GM12891 (cell line): ENCODE results near the gene ZNF302.
"Not testable (repeated sequence)": the region's sequence is repeated elsewhere in the genome, so short reads cannot be mapped to it uniquely, and the experiment has no call there.

Experiments used
- DNase-seq: peaks from one replicate; pipeline ENCODE4 v3.0.0; 2011; ENCODE audit warnings: low spot score; ENCODE audit not compliant: insufficient read length
- FAIRE-seq: peaks from 2 replicates; lab custom pipeline; 2011; peaks lifted over from hg19 to GRCh38; lab: Jason Lieb, UNC
- PAX5 ChIP-seq: IDR thresholded peaks from 2 replicates; pipeline ENCODE4 v1.6.1; 2011; ENCODE audit warnings: low read length, moderate library complexity, mild to moderate bottlenecking; ENCODE audit not compliant: insufficient read depth, severe bottlenecking
- POLR2A ChIP-seq: IDR thresholded peaks from 2 replicates; pipeline ENCODE4 v1.6.1; 2011; ENCODE audit warnings: low read depth, low read length, control low read depth
- POLR2AphosphoS5 ChIP-seq: IDR thresholded peaks from 2 replicates; pipeline ENCODE4 v1.6.1; 2011; ENCODE audit warnings: low read depth, low read length, control low read depth
- POU2F2 ChIP-seq: IDR thresholded peaks from 2 replicates; pipeline ENCODE4 v1.6.1; 2011; ENCODE audit warnings: low read depth, mild to moderate bottlenecking, control low read depth, low read length, moderate library complexity
- SPI1 ChIP-seq: IDR thresholded peaks from 2 replicates; pipeline ENCODE4 v1.6.1; 2011; ENCODE audit warnings: low read depth, low read length, control low read depth
- TAF1 ChIP-seq: IDR thresholded peaks from 2 replicates; pipeline ENCODE4 v1.6.1; 2011; ENCODE audit warnings: low read depth, low read length, control low read depth

ZNF302 gene

DNA sequence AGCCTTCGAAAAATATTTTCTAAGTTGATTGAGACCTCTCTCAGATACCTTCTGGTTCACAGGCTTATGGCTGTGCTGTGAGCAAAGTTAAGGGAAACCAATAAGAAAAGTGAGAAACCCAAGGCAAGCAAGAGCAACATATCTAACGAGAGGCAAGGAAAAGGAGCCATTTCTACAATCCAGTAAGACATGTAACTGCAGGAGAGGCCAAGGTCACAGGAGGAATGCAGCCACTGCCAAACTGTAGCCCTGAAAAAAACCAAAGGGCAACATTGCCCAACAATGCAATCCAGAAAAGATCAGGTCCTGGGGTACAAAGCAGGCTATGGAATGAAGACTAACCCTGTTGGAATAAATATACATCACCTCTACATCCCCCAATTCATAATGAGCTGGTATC is 21.8 kb upstream of the ZNF302 start:
- DNase-seq (no peak), FAIRE-seq (no peak)
- no peak for TF ChIP-seq TAF1
- no peak for TF ChIP-seq POLR2A
- TF ChIP-seq PAX5, result no peak
- TF ChIP-seq POLR2AphosphoS5, result no peak
- TF ChIP-seq SPI1, result no peak
- TF ChIP-seq POU2F2, result no peak

DNA sequence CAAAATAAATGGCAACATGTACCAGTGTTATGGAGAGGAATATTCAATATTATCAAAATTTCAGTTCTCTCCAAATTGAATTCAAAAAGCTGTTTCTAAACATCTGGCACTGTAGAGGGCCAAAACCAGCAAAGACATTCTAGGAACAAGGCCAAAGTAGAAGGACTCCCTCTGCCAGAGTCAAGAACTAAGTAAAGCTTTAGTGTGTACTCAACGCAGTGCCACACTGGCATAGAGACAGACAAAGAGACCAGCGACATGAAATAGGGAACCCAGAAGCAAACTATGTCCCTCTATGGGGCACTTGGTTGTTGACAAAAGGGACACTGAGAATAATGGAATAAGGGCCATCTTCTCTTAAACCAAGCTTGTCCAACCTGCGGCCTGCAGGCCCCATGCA is 16.1 kb upstream of the ZNF302 start:
- no peak for DNase-seq
- no peak for FAIRE-seq
- TF ChIP-seq PAX5 (no peak), TAF1 (no peak), POU2F2 (no peak), POLR2A (no peak), POLR2AphosphoS5 (no peak)

DNA sequence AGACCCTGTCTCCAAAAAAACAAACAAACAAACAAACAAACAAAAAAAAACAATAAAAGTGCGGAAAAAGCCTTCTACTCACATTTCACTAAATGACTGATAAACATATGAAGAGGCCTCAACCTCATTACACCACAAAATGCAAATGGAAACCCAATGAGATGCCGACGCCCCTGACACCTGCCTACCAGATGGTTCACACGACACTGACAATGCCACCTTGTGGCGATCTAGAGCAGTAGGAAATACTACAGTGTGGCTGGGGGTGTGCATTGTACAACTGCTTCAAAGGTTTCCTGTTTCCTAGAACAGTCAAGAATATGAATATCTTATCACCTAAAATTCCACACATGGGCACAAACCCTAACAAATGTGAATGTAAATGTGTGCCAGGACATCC is 14.6 kb upstream of the ZNF302 start:
- no peak for DNase-seq
- no peak for TF ChIP-seq POLR2AphosphoS5
- peak; percentile 44; the same call in 1 of the 2 replicates for TF ChIP-seq POU2F2
- FAIRE-seq, result peak; percentile 60

DNA sequence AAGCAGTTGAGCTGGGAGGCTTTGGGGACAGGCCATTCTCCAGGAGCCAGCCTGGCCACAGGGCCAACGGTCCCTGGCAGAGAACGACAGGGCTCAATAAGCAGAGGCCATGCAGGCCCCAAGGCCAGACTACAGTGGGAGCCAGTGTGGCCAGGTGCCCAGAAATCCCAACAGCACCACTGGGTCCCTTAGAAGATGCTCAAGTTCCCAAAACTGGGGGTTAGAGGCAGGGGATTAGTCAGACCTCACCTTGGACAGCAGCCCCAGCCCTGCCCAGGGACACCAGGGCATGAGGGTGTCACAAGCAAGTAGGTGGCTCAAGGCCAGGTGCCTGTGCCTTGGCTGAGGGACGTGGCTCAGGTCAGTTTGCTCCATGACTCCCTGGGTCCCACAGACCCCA is 13.3 kb upstream of the ZNF302 start:
- TF ChIP-seq POLR2AphosphoS5, result no peak
- no peak for TF ChIP-seq POU2F2
- no peak for TF ChIP-seq SPI1
- TF ChIP-seq PAX5, result no peak
- no peak for TF ChIP-seq POLR2A
- TF ChIP-seq TAF1, result no peak
- FAIRE-seq (no peak), DNase-seq (no peak)

DNA sequence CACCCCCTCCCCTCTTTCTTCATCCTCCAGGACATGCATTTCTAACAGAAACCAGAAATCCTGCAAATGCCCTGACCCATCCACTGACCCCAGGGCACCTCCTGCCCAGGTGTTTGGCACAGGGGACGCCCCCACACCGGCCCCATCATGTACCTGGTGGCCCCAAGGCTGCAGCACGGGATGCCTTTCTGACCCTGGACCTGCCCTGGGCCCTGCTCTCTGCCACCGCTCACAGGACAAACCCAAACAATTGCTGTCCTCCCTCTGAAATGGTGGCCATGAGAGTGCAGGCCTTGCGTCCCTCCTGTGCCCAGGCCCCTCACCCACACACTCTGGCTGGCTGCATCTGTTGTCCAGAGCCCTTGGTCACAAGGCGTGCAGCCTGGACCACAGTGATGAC is 12.6 kb upstream of the ZNF302 start:
- FAIRE-seq (no peak), DNase-seq (no peak)
- TF ChIP-seq TAF1 (no peak), SPI1 (no peak), POU2F2 (no peak), PAX5 (no peak), POLR2AphosphoS5 (no peak), POLR2A (no peak)

DNA sequence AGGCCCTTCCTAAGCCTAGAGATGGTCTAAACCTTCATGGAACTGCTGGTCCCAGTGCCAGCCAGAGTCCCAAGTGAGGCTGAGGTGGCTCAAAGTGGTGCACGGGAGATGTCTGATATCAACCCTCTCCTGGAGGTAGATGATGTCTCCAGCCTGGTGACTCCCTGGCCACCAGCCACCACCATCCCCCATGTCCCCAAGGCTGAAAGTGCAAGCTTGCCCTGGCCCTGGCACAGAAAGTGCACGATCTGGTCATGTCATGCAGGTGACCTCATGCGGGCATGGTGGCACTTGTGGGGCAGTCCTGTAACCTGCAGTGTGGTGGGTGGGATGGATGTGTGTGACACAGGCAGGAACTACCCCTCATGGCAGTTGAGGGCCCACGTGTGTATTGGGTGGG is 12.2 kb upstream of the ZNF302 start:
- not testable (repeated sequence) for FAIRE-seq, DNase-seq

DNA sequence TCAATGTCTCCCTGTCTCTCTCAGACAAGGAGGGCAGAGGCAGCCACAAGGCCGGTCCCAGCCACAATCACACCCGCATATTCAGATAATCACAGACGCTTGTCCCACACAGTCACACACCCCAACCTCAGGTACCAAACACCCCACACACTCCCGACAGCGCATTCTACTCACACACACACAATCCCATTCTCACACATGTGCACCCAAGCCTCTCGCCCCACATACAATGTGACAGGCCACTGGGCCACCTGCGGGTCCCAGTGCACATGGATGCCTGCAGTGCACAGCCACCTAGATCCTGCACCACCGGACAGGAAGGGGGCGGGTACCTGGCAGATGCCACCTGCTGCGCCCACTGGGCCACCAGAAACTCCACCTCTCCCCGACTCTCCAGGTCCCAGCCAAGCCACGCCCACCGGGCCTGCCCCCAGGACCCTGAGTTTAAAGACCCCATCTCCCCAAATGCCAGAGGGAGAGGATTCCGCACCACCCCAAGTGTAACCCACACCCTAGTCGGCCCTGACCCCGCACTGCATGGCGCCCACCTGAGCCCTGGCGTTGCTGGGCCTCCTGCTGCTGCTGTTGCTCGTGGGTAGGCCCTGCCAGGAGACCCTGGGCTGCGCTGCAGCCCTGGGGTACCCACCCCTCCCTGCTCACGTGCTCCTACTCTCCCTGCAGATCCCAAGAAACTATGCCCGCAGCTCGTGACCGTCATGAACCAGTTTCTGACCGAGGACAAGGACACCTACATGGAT is 11.1 kb upstream of the ZNF302 start:
- no peak for DNase-seq
- TF ChIP-seq TAF1, result no peak
- TF ChIP-seq PAX5, result no peak
- TF ChIP-seq POU2F2, result no peak
- no peak for TF ChIP-seq POLR2A
- TF ChIP-seq POLR2AphosphoS5, result no peak
- no peak for TF ChIP-seq SPI1
- no peak for FAIRE-seq

DNA sequence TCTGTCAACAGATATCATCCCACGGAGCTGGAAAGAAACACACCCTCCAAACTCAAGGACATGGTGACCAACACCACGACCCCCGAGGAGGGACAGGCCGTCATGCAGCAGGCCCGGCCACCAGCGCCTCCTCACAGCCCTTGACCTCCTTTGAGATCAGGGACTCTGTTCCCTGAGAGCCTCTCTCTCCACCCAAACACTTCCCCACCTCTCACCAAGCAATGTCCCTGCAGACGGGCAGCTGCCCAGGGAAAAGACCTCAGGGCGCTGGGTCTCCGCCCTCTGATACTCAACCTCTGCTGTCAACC is 10.6 kb upstream of the ZNF302 start:
- FAIRE-seq (no peak), DNase-seq (no peak)
- no peak for TF ChIP-seq TAF1
- TF ChIP-seq POU2F2, result no peak
- TF ChIP-seq PAX5, result no peak
- TF ChIP-seq POLR2A, result no peak
- no peak for TF ChIP-seq SPI1
- TF ChIP-seq POLR2AphosphoS5, result no peak

DNA sequence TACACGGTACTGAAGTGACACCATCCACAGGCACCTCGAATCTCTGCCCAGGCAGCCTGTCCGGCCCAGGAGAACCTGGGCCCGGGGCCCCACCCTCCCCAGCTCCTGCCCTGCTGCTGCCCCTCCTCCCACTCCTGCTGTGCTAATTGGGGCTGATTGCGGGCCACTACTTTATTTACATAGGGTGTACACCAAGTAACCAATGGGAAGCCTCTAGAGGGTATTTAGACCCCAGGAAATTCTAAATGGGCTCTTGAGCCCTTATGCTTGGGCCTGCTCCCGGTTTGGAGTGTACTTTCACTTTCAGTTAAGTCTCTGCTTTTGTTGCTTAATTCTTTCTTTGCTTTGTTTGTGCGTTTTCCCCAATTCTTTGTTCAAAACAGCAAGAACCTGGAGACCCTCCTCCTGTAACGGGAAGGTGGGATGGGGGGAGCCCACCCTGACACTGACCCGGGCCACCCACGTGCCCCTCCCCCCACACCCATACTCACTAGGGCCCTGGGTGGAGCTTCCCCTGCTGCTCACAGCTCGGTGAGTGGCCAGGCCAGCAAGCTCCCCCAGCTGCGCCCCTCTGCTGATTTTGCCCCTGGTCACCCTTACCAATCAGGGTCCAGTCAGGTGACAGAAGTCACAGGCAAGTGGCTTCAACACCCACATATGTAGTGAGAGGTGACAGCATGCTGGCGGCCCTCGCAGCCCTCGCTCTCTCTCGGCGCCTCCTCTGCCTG is 10.0 kb upstream of the ZNF302 start:
- TF ChIP-seq POU2F2, result no peak
- TF ChIP-seq SPI1, result no peak
- TF ChIP-seq TAF1, result no peak
- no peak for TF ChIP-seq POLR2AphosphoS5
- no peak for TF ChIP-seq PAX5
- TF ChIP-seq POLR2A, result no peak
- FAIRE-seq (no peak), DNase-seq (no peak)

DNA sequence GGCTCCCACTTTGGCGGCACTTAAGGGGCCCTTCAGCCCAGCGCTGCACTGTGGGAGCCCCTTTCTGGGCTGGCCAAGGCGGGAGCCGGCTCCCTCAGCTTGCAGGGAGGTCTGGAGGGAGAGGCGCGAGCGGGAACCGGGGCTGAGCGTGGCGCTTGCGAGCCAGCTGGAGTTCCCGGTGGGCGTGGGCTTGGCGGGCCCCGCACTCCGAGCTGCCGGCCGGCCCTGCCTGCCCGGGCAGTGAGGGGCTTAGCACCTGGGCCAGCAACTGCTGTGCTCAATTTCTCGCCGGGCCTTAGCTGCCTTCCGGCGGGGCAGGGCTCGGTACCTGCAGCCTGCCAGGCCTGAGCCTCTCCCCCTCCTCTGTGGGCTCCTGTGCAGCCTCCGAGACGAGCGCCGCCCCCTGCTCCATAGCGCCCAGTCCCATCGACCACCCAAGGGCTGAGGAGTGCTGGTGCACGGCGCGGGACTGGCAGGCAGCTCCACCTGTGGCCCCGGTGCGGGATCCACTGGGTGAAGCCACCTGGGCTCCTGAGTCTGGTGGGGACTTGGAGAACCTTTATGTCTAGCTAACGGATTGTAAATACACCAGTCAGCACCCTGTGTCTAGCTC is 9.3 kb upstream of the ZNF302 start:
- DNase-seq, FAIRE-seq: not testable (repeated sequence)

DNA sequence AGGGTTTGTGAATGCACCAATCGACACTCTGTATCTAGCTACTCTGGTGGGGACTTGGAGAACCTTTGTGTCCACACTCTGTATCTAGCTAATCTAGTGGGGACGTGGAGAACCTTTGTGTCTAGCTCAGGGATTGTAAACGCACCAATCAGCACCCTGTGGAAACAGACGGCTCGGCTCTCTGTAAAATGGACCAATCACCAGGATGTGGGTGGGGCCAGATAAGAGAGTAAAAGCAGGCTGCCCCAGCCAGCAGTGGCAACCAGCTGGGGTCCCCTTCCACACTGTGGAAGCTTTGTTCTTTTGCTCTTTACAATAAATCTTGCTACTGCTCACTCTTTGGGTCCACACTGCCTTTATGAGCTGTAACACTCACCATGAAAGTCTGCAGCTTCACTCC is 8.8 kb upstream of the ZNF302 start:
- DNase-seq, FAIRE-seq: not testable (repeated sequence)
